HG03571 (cell line): ENCODE data around the gene NRXN3.
"Not testable (repeated sequence)": the region's sequence is repeated elsewhere in the genome, so short reads cannot be mapped to it uniquely, and the experiment has no call there.

ENCODE experiments used
- ATAC-seq: cut with Tn5 transposase; IDR thresholded peaks from one replicate; pipeline ENCODE4 v1.9.1; 2021; ENCODE audit not compliant: unreplicated experiment

Gene NRXN3

GRCh38 chr14:79096811-79097210, 926.6 kb downstream of the NRXN3 start:
- no peak for ATAC-seq

GRCh38 chr14:79098324-79098723, 928.2 kb downstream of the NRXN3 start:
- no peak for ATAC-seq

- ATAC-seq, result no peak
These were observed 930.4 kb downstream of the NRXN3 start for GRCh38 chr14:79100578-79100977.

GRCh38 chr14:79101388-79101787, 931.2 kb downstream of the NRXN3 start:
- no peak for ATAC-seq

GRCh38 chr14:79103764-79104163, 933.6 kb downstream of the NRXN3 start:
- no peak for ATAC-seq

- not testable (repeated sequence) for ATAC-seq
These were observed 940.4 kb downstream of the NRXN3 start for GRCh38 chr14:79110564-79110963.

- ATAC-seq, result no peak
These were observed 941.9 kb downstream of the NRXN3 start for GRCh38 chr14:79111987-79112501.

- ATAC-seq, result no peak
These were observed 947.4 kb downstream of the NRXN3 start for GRCh38 chr14:79117561-79117960.

- ATAC-seq, result no peak
These were observed 948.1 kb downstream of the NRXN3 start for GRCh38 chr14:79118291-79118690.

GRCh38 chr14:79134361-79134760, 964.2 kb downstream of the NRXN3 start:
- ATAC-seq, result no peak

- ATAC-seq, result no peak
These were observed 966.2 kb downstream of the NRXN3 start for GRCh38 chr14:79136071-79137044.

GRCh38 chr14:79137045-79137430, 966.9 kb downstream of the NRXN3 start:
- ATAC-seq, result no peak

GRCh38 chr14:79137836-79138235, 967.7 kb downstream of the NRXN3 start:
- no peak for ATAC-seq

GRCh38 chr14:79144896-79145295, 974.7 kb downstream of the NRXN3 start:
- ATAC-seq, result no peak

GRCh38 chr14:79150226-79150625, 980.1 kb downstream of the NRXN3 start:
- no peak for ATAC-seq

GRCh38 chr14:79157369-79157768, 987.2 kb downstream of the NRXN3 start:
- no peak for ATAC-seq

GRCh38 chr14:79161571-79161970, 991.4 kb downstream of the NRXN3 start:
- ATAC-seq, result no peak

- no peak for ATAC-seq
These were observed 992.7 kb downstream of the NRXN3 start for GRCh38 chr14:79162833-79163232.

GRCh38 chr14:79165471-79166090, 995.4 kb downstream of the NRXN3 start:
- ATAC-seq, result no peak

- no peak for ATAC-seq
These were observed 996.0 kb downstream of the NRXN3 start for GRCh38 chr14:79166171-79166570.

GRCh38 chr14:79167957-79168356, 997.8 kb downstream of the NRXN3 start:
- no peak for ATAC-seq

GRCh38 chr14:79175671-79176070, 1005.5 kb downstream of the NRXN3 start:
- ATAC-seq, result no peak
